Panc1 (cell line): ENCODE measurements around the gene NHSL1. TPM values are rescaled to one million over a fixed set of nuclear protein-coding genes. Genes with fewer than 3 reads are reported as not detected.

ENCODE experiments used
- ATAC-seq: fragments of 200-7000 bp; cut with Tn5 transposase; 2 replicates; pipeline ENCODE4 v1.9.1; 2020; ENCODE audit warnings: mild to moderate bottlenecking, moderate library complexity
- BruUV-seq: library from RNA; stranded (reverse); fragments of 400-500 nt; replicated peaks from 2 replicates; lab custom pipeline; 2021; lab: Mats Ljungman, UMichigan
- CTCF ChIA-PET: fragments of 300-600 bp; sonication (Branson Sonifier 250); formaldehyde crosslinking; loops from one replicate; lab custom pipeline; 2022; ENCODE audit warnings: antibody characterized with exemption; lab: Charles Lee
- POLR2A ChIA-PET: fragments of 300-600 bp; sonication (Branson Sonifier 250); formaldehyde crosslinking; loops from one replicate; lab custom pipeline; 2022; ENCODE audit warnings: antibody characterized with exemption; lab: Charles Lee
- DNase-seq: peaks from one replicate; pipeline ENCODE4 v3.0.0-alpha.2; 2010; ENCODE audit warnings: low read depth, low spot score
- H3K27ac ChIP-seq: 2 replicates; pipeline ENCODE4 v1.5.1; 2011; ENCODE audit warnings: mild to moderate bottlenecking, low read length, inconsistent platforms
- H3K27me3 ChIP-seq: fragments of 200-500 bp; sonication (Bioruptor generic); 2 replicates; pipeline ENCODE4 v1.6.0; 2014; ENCODE audit warnings: low read length, inconsistent platforms; ENCODE audit not compliant: control insufficient read depth, insufficient read depth
- H3K36me3 ChIP-seq: fragments of 200-500 bp; sonication (Bioruptor generic); 2 replicates; pipeline ENCODE4 v1.5.1; 2014; ENCODE audit warnings: inconsistent platforms, mild to moderate bottlenecking, low read length, moderate library complexity; ENCODE audit not compliant: control insufficient read depth, insufficient read depth
- H3K4me1 ChIP-seq: 2 replicates; pipeline ENCODE4 v1.5.1; 2011; ENCODE audit warnings: inconsistent platforms, mild to moderate bottlenecking, low read length, moderate library complexity; ENCODE audit not compliant: control insufficient read depth, insufficient read depth
- H3K4me3 ChIP-seq, 2 experiments: 2 replicates each; pipeline ENCODE4 v1.5.1; 2011 to 2012; ENCODE audit warnings: low read depth in 2 of 2, low read length in 2 of 2, mild to moderate bottlenecking in 2 of 2, inconsistent platforms in 1 of 2, moderate library complexity in 1 of 2
- H3K9me3 ChIP-seq: fragments of 200-500 bp; sonication (Bioruptor generic); 2 replicates; pipeline ENCODE4 v1.5.1; 2014; ENCODE audit warnings: low read depth, mild to moderate bottlenecking, inconsistent platforms, low read length, moderate library complexity; ENCODE audit not compliant: control insufficient read depth, insufficient read depth
- CTCF ChIP-seq: fragments of 450-650 bp; IDR thresholded peaks from 2 replicates; pipeline ENCODE4 v1.5.1; 2017; ENCODE audit warnings: mild to moderate bottlenecking
- POLR2AphosphoS5 ChIP-seq: IDR thresholded peaks from 2 replicates; pipeline ENCODE4 v1.6.1; 2012; ENCODE audit warnings: mild to moderate bottlenecking, low read depth, low read length, moderate library complexity
- REST ChIP-seq, 2 experiments: IDR thresholded peaks; 2 replicates each; pipeline ENCODE4 v1.6.1; 2011 to 2012; ENCODE audit warnings: low read depth in 2 of 2, control low read depth in 1 of 2, low read length in 1 of 2, mild to moderate bottlenecking in 1 of 2, moderate library complexity in 1 of 2; ENCODE audit not compliant: insufficient read depth in 1 of 2
- SIN3A ChIP-seq: IDR thresholded peaks from 2 replicates; pipeline ENCODE4 v1.6.1; 2012; ENCODE audit warnings: low read depth, mild to moderate bottlenecking, low read length, moderate library complexity, borderline replicate concordance; ENCODE audit not compliant: insufficient read depth
- TCF7L2 ChIP-seq: IDR thresholded peaks from 2 replicates; pipeline ENCODE4 v1.6.1; 2011; ENCODE audit warnings: mild to moderate bottlenecking, low read depth, low read length, inconsistent platforms
- in situ Hi-C: cut with HindIII; loops from 2 replicates; pipeline ENCODE4 v1.10.0; 2016; ENCODE audit warnings: low sequenced_read_pairs, low pct_unique_long_range_greater_than_20kb
- intact Hi-C: fragments of 100-400 bp; cut with micrococcal nuclease; formaldehyde crosslinking; loops from one replicate; pipeline ENCODE4 v1.10.0; 2022; ENCODE audit not compliant: unreplicated experiment
- total RNA-seq: library from RNA; stranded (reverse); gene quantifications from one replicate; pipeline ENCODE4 v1.2.1, GENCODE V29; 2021; ENCODE audit not compliant: unreplicated experiment

Gene NHSL1
- total RNA-seq, 1 experiment from 2014 or later: 20.6 TPM

- TF ChIP-seq POLR2AphosphoS5 (no peak), SIN3A (no peak), TCF7L2 (no peak), REST (IDR thresholded peaks at IDR 0.05; ENCODE audit: insufficient read depth in 1 of 2, low read depth in 2 of 2, low read length in 1 of 2) (no peak), CTCF (no peak)
- no TSS peak for BruUV-seq
- H3K27me3 ChIP-seq: no peaks in the 10 kb centered on the region
- H3K4me1 ChIP-seq: no peaks in the 10 kb centered on the region
- ATAC-seq (no peak), DNase-seq (no peak)
- in situ Hi-C loops: no loop called here
- no peaks in the 10 kb centered on the region for H3K36me3 ChIP-seq
- intact Hi-C loops: no loop called here
- ChIA-PET CTCF (no interaction called here), POLR2A (no interaction called here)
- no peak overlapping the region for H3K4me3 ChIP-seq
- no peak overlapping the region for H3K27ac ChIP-seq
- no peaks in the 10 kb centered on the region for H3K9me3 ChIP-seq
Measured at GRCh38 chr6:138500045-138500665, 861 bp upstream of the NHSL1 start.

GRCh38 chr6:138498629-138499302 is 528 bp downstream of the NHSL1 start:
- no peaks in the 10 kb centered on the region for H3K27me3 ChIP-seq
- in situ Hi-C loops (no loop called here), intact Hi-C loops (no loop called here)
- H3K9me3 ChIP-seq: no peaks in the 10 kb centered on the region
- POLR2A ChIA-PET: interaction anchor here (0.6 kb wide), 1 partner anchor 1257 kb away, joined by 7 read pairs; no protein-coding TSS in a partner anchor
- TF ChIP-seq REST (IDR thresholded peaks at IDR 0.05; ENCODE audit: insufficient read depth in 1 of 2, low read depth in 2 of 2, low read length in 1 of 2) (no peak), TCF7L2 (no peak), CTCF (no peak), POLR2AphosphoS5 (no peak), SIN3A (no peak)
- CTCF ChIA-PET: no interaction called here
- no peaks in the 10 kb centered on the region for H3K36me3 ChIP-seq
- DNase-seq (no peak), ATAC-seq (no peak)
- no peaks in the 10 kb centered on the region for H3K4me1 ChIP-seq
- no peak overlapping the region for H3K4me3 ChIP-seq
- no peak overlapping the region for H3K27ac ChIP-seq
- BruUV-seq: no TSS peak
